ENCODE measurements around the gene IFNL1.

DNA sequence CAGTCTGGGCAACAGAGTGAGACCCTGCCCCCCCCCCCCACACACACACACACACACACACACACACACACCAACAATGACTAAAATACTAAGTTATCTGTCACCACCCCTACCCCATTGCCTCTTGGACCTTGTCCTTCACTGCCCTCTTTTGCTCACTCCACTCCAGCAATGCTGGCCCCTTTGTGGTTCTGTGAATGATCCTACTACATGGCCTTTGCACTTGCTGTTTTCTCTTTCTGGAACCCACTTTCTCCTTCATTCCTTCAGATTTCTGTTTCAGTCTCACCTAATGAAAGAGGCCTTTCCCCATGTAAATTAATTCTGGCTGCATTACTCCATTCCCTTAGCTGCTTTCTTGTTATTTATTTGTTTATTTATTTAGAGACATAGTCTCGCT is 43.5 kb downstream of the IFNL1 start:
- TF ChIP-seq, protein P1, sequence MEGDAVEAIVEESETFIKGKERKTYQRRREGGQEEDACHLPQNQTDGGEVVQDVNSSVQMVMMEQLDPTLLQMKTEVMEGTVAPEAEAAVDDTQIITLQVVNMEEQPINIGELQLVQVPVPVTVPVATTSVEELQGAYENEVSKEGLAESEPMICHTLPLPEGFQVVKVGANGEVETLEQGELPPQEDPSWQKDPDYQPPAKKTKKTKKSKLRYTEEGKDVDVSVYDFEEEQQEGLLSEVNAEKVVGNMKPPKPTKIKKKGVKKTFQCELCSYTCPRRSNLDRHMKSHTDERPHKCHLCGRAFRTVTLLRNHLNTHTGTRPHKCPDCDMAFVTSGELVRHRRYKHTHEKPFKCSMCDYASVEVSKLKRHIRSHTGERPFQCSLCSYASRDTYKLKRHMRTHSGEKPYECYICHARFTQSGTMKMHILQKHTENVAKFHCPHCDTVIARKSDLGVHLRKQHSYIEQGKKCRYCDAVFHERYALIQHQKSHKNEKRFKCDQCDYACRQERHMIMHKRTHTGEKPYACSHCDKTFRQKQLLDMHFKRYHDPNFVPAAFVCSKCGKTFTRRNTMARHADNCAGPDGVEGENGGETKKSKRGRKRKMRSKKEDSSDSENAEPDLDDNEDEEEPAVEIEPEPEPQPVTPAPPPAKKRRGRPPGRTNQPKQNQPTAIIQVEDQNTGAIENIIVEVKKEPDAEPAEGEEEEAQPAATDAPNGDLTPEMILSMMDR (IDR thresholded peaks at IDR 0.05): no peak
- no peak for TF ChIP-seq POLR2A (IDR thresholded peaks at IDR 0.05)
